Stimulated activated memory B cell treated with anti-CD40 and anti-IgM and Interleukin-4, amounts not matched to agents 10 μg/mL and 1 μg/mL and 100 μg/mL, for 72 hours (primary cell): ENCODE data around the gene SPC24.

Experiments used
- ATAC-seq: fragments of 150-1000 bp; cut with Tn5 transposase; 2 replicates; pipeline ENCODE4 v1.10.0; 2021
- H3K27ac Mint-ChIP-seq: one replicate; pipeline ENCODE4 v1.8.0; 2022; ENCODE audit warnings: mild to moderate bottlenecking, mixed read lengths
- H3K27me3 Mint-ChIP-seq: one replicate; pipeline ENCODE4 v1.8.0; 2022; ENCODE audit warnings: mixed read lengths
- H3K36me3 Mint-ChIP-seq: one replicate; pipeline ENCODE4 v1.8.0; 2022; ENCODE audit warnings: mixed read lengths
- H3K4me1 Mint-ChIP-seq: one replicate; pipeline ENCODE4 v1.8.0; 2022; ENCODE audit warnings: mixed read lengths
- H3K4me3 Mint-ChIP-seq: one replicate; pipeline ENCODE4 v1.8.0; 2022; ENCODE audit warnings: mild to moderate bottlenecking, moderate library complexity, mixed read lengths
- H3K9me3 Mint-ChIP-seq: one replicate; pipeline ENCODE4 v1.8.0; 2022; ENCODE audit warnings: mixed read lengths

SPC24 gene

DNA sequence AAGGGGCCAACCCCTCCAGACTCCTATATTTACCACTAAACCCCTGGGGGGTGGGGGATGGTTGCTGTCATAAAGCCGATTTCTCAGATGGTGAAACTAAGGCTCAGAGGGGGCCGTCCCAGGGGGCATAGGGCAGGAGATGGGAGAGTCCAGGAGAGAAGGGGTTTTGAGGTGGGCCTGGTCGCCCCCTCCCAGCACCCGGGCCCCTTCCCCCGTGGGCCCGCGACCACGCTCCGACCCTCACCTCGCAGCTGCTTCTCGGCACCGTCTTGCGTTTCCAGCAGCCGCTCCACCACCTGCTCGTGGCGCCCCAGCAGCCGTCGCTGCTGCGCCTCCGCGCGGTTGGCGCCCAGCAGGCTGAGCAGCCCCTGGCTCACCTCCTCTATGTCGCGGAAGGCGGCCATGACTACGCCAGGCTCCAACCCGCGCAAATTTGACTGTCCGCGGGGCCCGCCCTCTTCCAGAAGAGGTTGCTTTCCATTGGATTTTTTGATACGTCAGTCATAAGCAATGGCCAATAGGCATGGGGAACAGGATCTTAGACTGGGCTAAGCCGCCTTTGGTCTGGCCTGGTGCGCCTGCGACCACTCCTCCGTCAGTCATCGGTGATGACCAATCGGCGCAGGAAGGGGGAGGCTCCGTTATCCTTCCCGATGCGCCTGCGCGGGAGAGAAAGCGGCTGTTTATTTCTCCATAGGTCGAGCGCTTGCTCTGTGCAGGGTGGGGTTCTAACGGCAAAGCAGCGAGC lies at the start of gene SPC24:
Gene SPC24 (minus strand): TSS at position 410 of the 748 bp plus-strand sequence. CDS start 6 bp downstream, at position 404.
- peak within 1 kb of the TSS; percentile 84 for H3K4me3 Mint-ChIP-seq
- ATAC-seq = peak; percentile 99
- H3K36me3 Mint-ChIP-seq = no peaks in the 10 kb centered on the region
- H3K27ac Mint-ChIP-seq = peak within 1 kb of the TSS; percentile 60
- H3K27me3 Mint-ChIP-seq = peaks cover 24% of the 10 kb centered on the region
- no peaks in the 10 kb centered on the region for H3K9me3 Mint-ChIP-seq
- H3K4me1 Mint-ChIP-seq = peaks cover 8% of the 10 kb centered on the region

DNA sequence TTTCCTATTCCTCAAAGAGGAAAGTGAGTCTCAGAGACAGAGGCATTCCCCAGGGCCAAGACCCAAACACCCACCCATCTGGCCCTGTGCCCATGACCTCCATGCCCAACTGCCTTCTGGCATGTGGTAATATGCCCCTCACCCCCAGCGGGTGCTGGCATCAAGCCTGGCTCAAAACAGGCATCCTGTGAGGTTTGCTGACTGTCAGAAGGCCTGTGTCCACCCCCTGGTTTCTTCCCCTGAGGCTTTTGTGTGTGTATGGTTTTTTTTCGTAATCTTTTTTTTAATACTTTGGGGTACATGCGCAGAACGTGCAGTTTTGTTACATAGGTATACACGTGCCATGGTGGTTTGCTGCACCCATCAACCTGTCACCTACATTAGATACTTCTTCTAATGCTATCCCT lies 49.4 kb upstream of the SPC24 start:
- Mint-ChIP-seq H3K9me3 (peaks cover 2% of the 10 kb centered on the region), H3K36me3 (peaks cover 7% of the 10 kb centered on the region), H3K4me3 (no peak overlapping the region), H3K27ac (peak overlapping the region; percentile 31), H3K4me1 (peaks cover 34% of the 10 kb centered on the region), H3K27me3 (peaks cover 14% of the 10 kb centered on the region)
- ATAC-seq = no peak

DNA sequence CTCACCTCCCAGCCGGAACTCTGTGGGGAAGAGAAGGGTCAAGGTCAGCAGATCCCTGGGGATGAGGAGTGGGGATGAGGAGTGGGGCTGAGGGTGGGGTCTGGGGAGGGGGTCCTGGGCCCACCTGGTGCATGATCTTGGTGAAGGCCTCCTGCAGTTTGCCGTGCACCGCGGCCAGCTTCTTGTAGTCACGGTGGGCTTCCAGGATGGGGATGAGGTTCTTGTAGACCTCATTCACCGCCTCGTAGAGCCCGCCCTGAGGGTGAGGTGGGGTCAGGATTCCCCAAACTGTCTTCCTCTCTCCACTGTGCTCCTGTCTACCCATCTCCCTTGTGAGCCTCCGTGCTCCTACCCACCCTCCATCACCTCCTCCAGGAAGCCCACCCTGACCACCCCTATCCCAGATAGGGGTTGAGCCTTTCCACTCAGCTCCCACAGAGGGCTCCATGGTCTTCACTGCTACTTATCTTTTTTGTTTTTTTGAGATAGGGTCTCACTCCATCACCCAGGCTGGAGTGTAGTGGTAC lies 48.6 kb upstream of the SPC24 start:
- H3K27me3 Mint-ChIP-seq = peaks cover 14% of the 10 kb centered on the region
- peak overlapping the region; percentile 31 for H3K27ac Mint-ChIP-seq
- no peak overlapping the region for H3K4me3 Mint-ChIP-seq
- H3K9me3 Mint-ChIP-seq = no peaks in the 10 kb centered on the region
- peaks cover 34% of the 10 kb centered on the region for H3K4me1 Mint-ChIP-seq
- H3K36me3 Mint-ChIP-seq = peaks cover 2% of the 10 kb centered on the region
- no peak for ATAC-seq

DNA sequence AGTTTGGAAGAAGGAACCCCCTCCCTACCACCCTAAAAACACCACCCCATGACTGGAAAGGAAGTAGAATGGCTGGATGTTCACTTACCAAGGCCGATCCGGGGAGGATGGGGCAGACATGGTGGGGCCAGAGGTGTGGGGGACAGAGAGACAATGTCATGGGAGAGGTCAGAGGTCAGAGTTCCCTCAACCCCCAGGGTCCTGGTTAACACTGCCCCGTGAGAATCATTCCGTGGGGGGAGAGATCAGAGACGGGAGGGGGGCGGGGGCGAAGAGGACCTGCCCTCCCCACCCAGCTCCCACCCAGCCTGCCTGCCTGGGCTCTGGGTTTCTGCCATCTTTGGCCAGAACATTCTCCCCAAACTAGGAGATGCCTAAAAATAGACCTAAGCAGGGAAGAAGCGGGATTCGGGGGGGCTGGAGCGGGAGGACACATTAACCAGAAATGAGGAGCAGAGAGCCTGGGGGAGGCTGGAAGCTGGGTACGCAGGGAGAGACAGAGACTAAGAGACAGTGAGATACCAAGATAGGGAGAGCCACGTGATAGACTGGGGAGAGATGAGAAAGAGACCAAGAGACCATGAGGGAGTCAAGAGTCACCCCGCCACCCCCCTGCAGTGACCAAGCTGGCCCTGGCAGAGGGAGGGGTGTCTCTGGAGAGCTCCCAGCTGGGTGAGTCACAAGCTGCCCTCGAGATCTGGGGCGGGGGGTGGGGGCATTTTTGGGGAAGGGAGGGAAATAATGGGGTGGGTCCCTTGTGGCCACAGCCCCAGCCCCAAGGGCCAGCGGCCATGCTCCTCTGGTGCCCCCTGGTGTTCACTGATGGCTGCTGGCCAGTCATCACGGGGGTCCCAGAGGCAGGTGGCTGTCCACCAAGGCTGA lies 47.9 kb upstream of the SPC24 start:
- peaks cover 14% of the 10 kb centered on the region for H3K27me3 Mint-ChIP-seq
- no peak for ATAC-seq
- peak overlapping the region; percentile 31 for H3K27ac Mint-ChIP-seq

DNA sequence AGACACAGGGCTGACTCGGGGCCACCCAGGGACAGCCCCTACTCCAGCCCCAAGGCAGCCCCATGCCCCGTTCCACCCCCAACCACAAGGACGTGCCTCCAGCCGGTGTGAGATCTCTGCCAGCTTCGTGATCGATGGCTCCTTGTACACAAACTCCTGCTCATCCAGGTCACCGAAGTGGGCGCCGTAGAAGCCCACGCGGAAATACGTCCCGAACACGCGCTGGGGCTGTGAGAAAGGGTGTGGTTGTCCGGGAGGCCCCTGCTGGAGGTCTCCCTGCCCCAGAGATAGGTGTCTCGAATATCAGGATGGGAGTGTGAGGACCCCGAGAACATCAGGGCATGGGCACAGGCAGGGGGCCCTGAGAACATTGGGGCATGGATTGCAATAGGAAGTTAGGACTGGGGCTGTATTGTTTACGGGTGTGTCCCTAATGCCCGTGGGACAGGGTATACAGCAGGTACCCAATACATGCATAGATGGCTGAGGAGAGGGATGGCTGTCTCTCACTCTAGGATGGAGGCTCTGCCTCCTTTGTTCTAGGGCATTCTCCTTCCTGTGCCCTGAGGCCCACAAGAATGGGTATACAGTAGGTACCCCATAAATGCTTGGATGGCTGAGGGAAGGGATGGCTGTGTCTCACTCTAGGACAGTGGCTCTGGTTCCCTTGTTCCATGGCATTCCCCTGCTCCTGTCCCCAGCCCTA lies 47.1 kb upstream of the SPC24 start:
- Mint-ChIP-seq H3K9me3 (no peaks in the 10 kb centered on the region), H3K4me1 (peaks cover 34% of the 10 kb centered on the region), H3K36me3 (no peaks in the 10 kb centered on the region), H3K27me3 (peaks cover 14% of the 10 kb centered on the region), H3K27ac (no peak overlapping the region), H3K4me3 (no peak overlapping the region)
- no peak for ATAC-seq

More for the DNA sequence above, 47.9 kb upstream of the SPC24 start:
- no peaks in the 10 kb centered on the region for H3K36me3 Mint-ChIP-seq
- H3K9me3 Mint-ChIP-seq = no peaks in the 10 kb centered on the region
- peaks cover 34% of the 10 kb centered on the region for H3K4me1 Mint-ChIP-seq
- no peak overlapping the region for H3K4me3 Mint-ChIP-seq

- Mint-ChIP-seq H3K27me3 (peaks cover 16% of the 10 kb centered on the region), H3K9me3 (no peaks in the 10 kb centered on the region), H3K4me1 (peaks cover 39% of the 10 kb centered on the region), H3K27ac (no peak overlapping the region), H3K36me3 (no peaks in the 10 kb centered on the region), H3K4me3 (no peak overlapping the region)
- no peak for ATAC-seq
Observed at GRCh38 chr19:11201791-11202190, 46.2 kb upstream of the SPC24 start.

DNA sequence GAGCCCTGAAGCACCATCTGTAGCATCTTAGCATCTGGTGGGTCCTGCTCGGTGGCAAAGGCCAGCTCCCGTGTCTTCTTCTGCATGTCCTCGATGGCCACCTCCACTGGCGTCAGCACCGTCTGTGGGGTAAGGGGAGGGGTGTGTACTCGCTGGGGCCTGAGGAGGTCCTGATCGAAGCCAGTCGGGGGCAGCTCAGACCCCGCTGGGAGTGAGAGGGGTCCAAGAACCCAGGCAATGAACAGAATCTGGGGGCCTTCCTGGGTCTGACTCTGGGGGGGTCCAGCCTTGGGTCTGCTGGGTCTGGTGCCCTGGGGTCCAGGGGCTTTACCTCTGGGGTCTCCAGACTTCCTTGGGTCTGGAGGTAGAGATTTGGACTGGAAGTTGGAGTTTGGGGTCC lies 45.3 kb upstream of the SPC24 start:
- H3K27me3 Mint-ChIP-seq = peaks cover 25% of the 10 kb centered on the region
- ATAC-seq = no peak
- H3K27ac Mint-ChIP-seq = no peak overlapping the region
- H3K4me1 Mint-ChIP-seq = peaks cover 39% of the 10 kb centered on the region
- no peaks in the 10 kb centered on the region for H3K9me3 Mint-ChIP-seq
- no peak overlapping the region for H3K4me3 Mint-ChIP-seq
- H3K36me3 Mint-ChIP-seq = no peaks in the 10 kb centered on the region

- Mint-ChIP-seq H3K27me3 (peaks cover 33% of the 10 kb centered on the region), H3K27ac (no peak overlapping the region), H3K9me3 (no peaks in the 10 kb centered on the region), H3K36me3 (no peaks in the 10 kb centered on the region), H3K4me3 (no peak overlapping the region), H3K4me1 (peaks cover 33% of the 10 kb centered on the region)
- no peak for ATAC-seq
Observed at GRCh38 chr19:11200015-11200574, 44.5 kb upstream of the SPC24 start.

GRCh38 chr19:11199517-11199916 lies 43.9 kb upstream of the SPC24 start:
- Mint-ChIP-seq H3K27me3 (peaks cover 37% of the 10 kb centered on the region), H3K4me1 (peaks cover 27% of the 10 kb centered on the region), H3K36me3 (no peaks in the 10 kb centered on the region), H3K4me3 (no peak overlapping the region), H3K9me3 (no peaks in the 10 kb centered on the region), H3K27ac (no peak overlapping the region)
- ATAC-seq = no peak

GRCh38 chr19:11198769-11199424 lies 43.3 kb upstream of the SPC24 start:
- Mint-ChIP-seq H3K36me3 (no peaks in the 10 kb centered on the region), H3K9me3 (no peaks in the 10 kb centered on the region), H3K27me3 (peaks cover 43% of the 10 kb centered on the region), H3K4me1 (peaks cover 22% of the 10 kb centered on the region), H3K27ac (no peak overlapping the region), H3K4me3 (no peak overlapping the region)
- no peak for ATAC-seq

- no peak overlapping the region for H3K27ac Mint-ChIP-seq
- peaks cover 45% of the 10 kb centered on the region for H3K27me3 Mint-ChIP-seq
- H3K4me1 Mint-ChIP-seq = peaks cover 15% of the 10 kb centered on the region
- no peak for ATAC-seq
- H3K36me3 Mint-ChIP-seq = no peaks in the 10 kb centered on the region
- H3K4me3 Mint-ChIP-seq = peak overlapping the region; percentile 51
- H3K9me3 Mint-ChIP-seq = no peaks in the 10 kb centered on the region
Observed at GRCh38 chr19:11198175-11198534, 42.6 kb upstream of the SPC24 start.

- peak; percentile 87 for ATAC-seq
- H3K4me1 Mint-ChIP-seq = peaks cover 11% of the 10 kb centered on the region
- no peaks in the 10 kb centered on the region for H3K9me3 Mint-ChIP-seq
- no peaks in the 10 kb centered on the region for H3K36me3 Mint-ChIP-seq
- peak within 1 kb of the TSS; percentile 72 for H3K4me3 Mint-ChIP-seq
- H3K27me3 Mint-ChIP-seq = peaks cover 39% of the 10 kb centered on the region
- H3K27ac Mint-ChIP-seq = no peak within 1 kb of the TSS
Observed at GRCh38 chr19:11197291-11198174, 42.0 kb upstream of the SPC24 start, which contains the start of gene KANK2. TSS of gene KANK2 (minus strand) at chr19:11197545. CDS start at chr19:11194511, 3,034 bp downstream.

GRCh38 chr19:11196406-11197287 lies 41.1 kb upstream of the SPC24 start:
- Mint-ChIP-seq H3K4me1 (peaks cover 11% of the 10 kb centered on the region), H3K4me3 (peak overlapping the region; percentile 72), H3K27ac (no peak overlapping the region), H3K36me3 (no peaks in the 10 kb centered on the region), H3K9me3 (no peaks in the 10 kb centered on the region), H3K27me3 (peaks cover 35% of the 10 kb centered on the region)
- ATAC-seq = peak; percentile 2
